ENCODE data around the gene ANO8. TPM values are rescaled to one million over a fixed set of nuclear protein-coding genes. Genes with fewer than 3 reads are reported as not detected.
A peak's percentile ranks its signal among the peaks of the same experiment; 100 is the strongest.

Gene ANO8
- total and polyA plus RNA-seq, 12 donors: 3.3 to 14.6 (median 8.0) TPM

DNA sequence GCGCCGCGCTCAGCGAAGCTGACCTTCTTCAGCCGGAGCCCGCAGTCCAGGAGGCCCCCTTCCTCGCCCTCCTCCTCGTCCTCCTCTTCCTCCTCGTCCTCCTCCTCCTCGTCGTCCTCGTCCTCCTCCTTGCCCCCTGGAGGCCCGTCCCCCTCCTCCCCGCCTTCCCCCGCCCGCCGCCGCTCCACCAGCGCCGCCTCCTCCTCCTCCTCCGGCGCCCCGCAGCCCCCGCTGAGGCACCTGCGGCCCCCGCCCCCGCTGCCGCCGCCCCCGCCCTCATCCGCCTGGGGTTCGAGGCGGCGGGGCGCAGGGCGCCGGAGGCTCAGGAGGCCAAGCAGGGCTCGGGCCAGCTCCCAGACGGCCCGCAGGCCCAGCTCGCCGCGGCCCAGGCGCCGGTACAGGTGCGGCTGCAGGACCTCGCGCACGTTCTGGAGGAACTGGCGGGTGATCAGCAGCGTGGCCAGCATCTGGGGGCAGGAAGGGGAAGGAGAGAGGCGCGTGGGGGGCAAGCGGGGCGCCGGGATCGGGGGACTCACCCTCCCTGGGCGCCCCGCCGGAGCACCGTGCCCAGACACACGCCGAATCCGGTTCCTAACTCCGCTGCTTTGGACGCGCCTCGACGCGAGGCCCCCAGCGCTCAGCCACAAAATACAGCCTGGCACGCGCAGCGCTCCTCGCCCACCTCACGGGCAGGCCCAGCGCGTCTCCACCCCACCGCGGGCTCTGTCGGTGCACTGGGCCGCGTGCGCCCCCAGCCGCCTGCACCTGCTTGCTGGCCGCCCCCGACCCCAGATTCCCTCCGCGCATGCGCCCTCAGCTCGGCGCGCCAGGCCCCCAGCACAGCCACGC lies 5.9 kb downstream of the ANO8 start:
- Histone ChIP-seq H3K9me3 (no peaks in the 10 kb centered on the region), H3K4me1 (peaks cover 0 to 28% (median 3%) of the 10 kb centered on the region in 9 donors), H3K36me3 (peaks cover 0 to 26% (median 0%) of the 10 kb centered on the region in 9 donors), H3K27me3 (peaks cover 0 to 28% (median 0%) of the 10 kb centered on the region in 7 donors), H3K27ac (peak overlapping the region in 1 of 10 donors; percentile 26), H3K4me3 (peak overlapping the region in 6 of 10 donors; percentile 11 to 50 (median 30))
- ATAC-seq: no peak
- TF ChIP-seq, protein P1, sequence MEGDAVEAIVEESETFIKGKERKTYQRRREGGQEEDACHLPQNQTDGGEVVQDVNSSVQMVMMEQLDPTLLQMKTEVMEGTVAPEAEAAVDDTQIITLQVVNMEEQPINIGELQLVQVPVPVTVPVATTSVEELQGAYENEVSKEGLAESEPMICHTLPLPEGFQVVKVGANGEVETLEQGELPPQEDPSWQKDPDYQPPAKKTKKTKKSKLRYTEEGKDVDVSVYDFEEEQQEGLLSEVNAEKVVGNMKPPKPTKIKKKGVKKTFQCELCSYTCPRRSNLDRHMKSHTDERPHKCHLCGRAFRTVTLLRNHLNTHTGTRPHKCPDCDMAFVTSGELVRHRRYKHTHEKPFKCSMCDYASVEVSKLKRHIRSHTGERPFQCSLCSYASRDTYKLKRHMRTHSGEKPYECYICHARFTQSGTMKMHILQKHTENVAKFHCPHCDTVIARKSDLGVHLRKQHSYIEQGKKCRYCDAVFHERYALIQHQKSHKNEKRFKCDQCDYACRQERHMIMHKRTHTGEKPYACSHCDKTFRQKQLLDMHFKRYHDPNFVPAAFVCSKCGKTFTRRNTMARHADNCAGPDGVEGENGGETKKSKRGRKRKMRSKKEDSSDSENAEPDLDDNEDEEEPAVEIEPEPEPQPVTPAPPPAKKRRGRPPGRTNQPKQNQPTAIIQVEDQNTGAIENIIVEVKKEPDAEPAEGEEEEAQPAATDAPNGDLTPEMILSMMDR (IDR thresholded peaks at IDR 0.05): no peak
- WGBS, 2 donors: 43 to 44% methylated on average over 60 to 94 of the region's 94 CpGs
- intact Hi-C loops (cut with DNase I): no loop called here
- DNase-seq: no peak

DNA sequence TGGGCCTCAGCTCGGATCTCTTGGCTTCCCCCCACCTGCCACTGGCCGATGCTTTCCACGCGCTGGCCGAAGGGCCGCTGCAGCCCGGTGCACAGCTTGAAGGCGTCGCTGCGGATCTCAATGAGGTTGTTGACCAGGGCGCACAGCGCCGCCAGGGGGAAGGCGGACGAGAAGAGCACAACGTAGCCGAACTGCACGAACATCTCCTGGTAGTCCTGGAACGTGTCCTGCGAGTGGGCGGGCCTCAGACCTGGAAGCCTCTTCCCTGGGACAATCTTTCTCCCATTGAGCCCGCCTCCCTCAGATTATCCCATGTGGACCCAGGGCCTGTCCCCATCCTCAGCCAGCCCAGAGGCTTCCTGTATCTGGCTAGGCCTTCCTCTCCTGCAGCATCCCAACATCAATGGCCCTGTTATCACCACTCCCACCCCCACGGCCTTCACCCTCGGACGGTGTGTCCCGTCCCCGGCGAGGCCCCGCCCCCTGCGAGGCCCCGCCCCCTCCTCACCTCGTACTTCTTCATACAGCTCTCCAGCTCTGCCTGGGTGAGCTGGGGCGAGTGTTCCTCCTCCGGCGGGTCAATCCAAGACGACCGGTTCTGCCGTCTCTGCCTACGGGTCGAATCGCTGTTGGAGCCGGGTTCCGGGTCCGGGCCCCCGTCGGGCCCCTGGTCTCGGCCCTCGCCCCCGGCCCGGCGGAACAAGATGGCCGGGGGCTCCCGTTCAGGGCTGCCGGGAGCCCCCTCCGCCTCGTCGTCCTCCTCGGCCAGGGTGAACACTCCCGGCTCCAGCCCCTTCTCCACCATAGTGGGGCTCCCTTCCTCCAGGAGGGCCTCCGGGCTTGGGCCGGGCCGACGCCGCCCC lies 6.8 kb downstream of the ANO8 start:
- DNase-seq: no peak
- H3K9me3 ChIP-seq: no peaks in the 10 kb centered on the region
- intact Hi-C loops (cut with DNase I): no loop called here
- H3K4me1 ChIP-seq: peaks cover 0 to 21% (median 0%) of the 10 kb centered on the region in 9 donors
- 48 to 53% methylated on average over 59 to 64 of the region's 64 CpGs for WGBS, 2 donors
- ATAC-seq: peak in 5 of 8 donors; percentile 12 to 50 (median 28)
- TF ChIP-seq, protein P1 (IDR thresholded peaks at IDR 0.05): peak in 1 of 9 donors; percentile 8
- peak overlapping the region in 1 of 10 donors; percentile 26 for H3K27ac ChIP-seq
- peaks cover 0 to 28% (median 0%) of the 10 kb centered on the region in 7 donors for H3K27me3 ChIP-seq
- H3K4me3 ChIP-seq: peak overlapping the region in 6 of 10 donors; percentile 11 to 50 (median 30)
- H3K36me3 ChIP-seq: peaks cover 0 to 26% (median 0%) of the 10 kb centered on the region in 9 donors

- TF ChIP-seq, protein P1 (IDR thresholded peaks at IDR 0.05): no peak
- ATAC-seq (peak in 1 of 8 donors; percentile 2), DNase-seq (no peak)
- peaks cover 0 to 21% (median 0%) of the 10 kb centered on the region in 9 donors for H3K4me1 ChIP-seq
- 93 to 96% methylated on average over 21 to 27 of the region's 27 CpGs for WGBS, 2 donors
- intact Hi-C loops (cut with DNase I): no loop called here
- no peaks in the 10 kb centered on the region for H3K9me3 ChIP-seq
- H3K4me3 ChIP-seq: no peak overlapping the region
- H3K27me3 ChIP-seq: peaks cover 0 to 28% (median 0%) of the 10 kb centered on the region in 7 donors
- H3K27ac ChIP-seq: no peak overlapping the region
- H3K36me3 ChIP-seq: peaks cover 0 to 33% (median 0%) of the 10 kb centered on the region in 9 donors
These were observed 7.5 kb downstream of the ANO8 start for GRCh38 chr19:17327068-17327653.

DNA sequence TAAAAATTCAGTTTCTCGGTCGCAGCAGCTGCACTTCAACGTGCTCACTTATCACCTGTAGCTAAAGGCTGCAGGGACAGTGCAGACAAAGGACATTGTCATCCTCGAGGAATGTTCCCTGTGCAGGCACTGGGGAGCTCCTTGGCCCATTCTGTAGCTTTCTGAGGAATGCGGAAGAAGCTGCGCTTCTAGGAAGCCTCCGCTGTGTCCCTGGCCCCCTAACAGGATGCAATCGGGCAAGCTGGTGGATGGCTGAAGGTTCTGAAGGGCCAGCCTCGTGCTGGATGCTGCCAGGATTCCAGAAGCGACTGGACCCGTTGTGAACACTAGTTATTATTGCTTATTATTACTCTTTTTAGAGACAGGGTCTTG lies 8.1 kb downstream of the ANO8 start:
- peaks cover 0 to 39% (median 2%) of the 10 kb centered on the region in 9 donors for H3K36me3 ChIP-seq
- ATAC-seq: no peak
- intact Hi-C loops (cut with DNase I): no loop called here

More for the DNA sequence above, 8.1 kb downstream of the ANO8 start:
- Histone ChIP-seq H3K27ac (no peak overlapping the region), H3K4me3 (no peak overlapping the region), H3K9me3 (no peaks in the 10 kb centered on the region), H3K4me1 (peaks cover 0 to 21% (median 0%) of the 10 kb centered on the region in 9 donors), H3K27me3 (peaks cover 0 to 28% (median 0%) of the 10 kb centered on the region in 7 donors)
- TF ChIP-seq, protein P1 (IDR thresholded peaks at IDR 0.05): no peak
- WGBS, 2 donors: 75 to 78% methylated on average over 11 of the region's 11 CpGs
- DNase-seq: no peak
